Endothelial cell of umbilical vein (primary cell): ENCODE data around the gene TFF1.

ENCODE experiments used
- EZH2 ChIP-seq: IDR thresholded peaks from 2 replicates; pipeline ENCODE4 v1.6.1; 2012; ENCODE audit warnings: borderline replicate concordance, low read depth, mild to moderate bottlenecking, moderate library complexity, low read length, inconsistent platforms; ENCODE audit not compliant: severe bottlenecking
- FOS ChIP-seq: IDR thresholded peaks from 2 replicates; pipeline ENCODE4 v1.6.1; 2011; ENCODE audit warnings: mild to moderate bottlenecking, low read length, moderate library complexity, borderline replicate concordance; ENCODE audit not compliant: insufficient read depth
- GATA2 ChIP-seq: IDR thresholded peaks from 2 replicates; pipeline ENCODE4 v1.7.0; 2011; ENCODE audit warnings: low read depth, mild to moderate bottlenecking, moderate library complexity, mixed read lengths, low read length; ENCODE audit not compliant: insufficient read length, insufficient read depth
- POLR2A ChIP-seq: IDR thresholded peaks from 2 replicates; pipeline ENCODE4 v1.6.1; 2012; ENCODE audit warnings: low read depth, mild to moderate bottlenecking, control low read depth, low read length
- TF ChIP-seq, protein P1 (sequence below), 2 donors: IDR thresholded peaks; 1 replicate in 1 of 2; 2 replicates in 1 of 2; pipeline ENCODE4 v1.5.1; 2011; ENCODE audit warnings: low read length in 2 of 2, mild to moderate bottlenecking in 2 of 2, moderate library complexity in 2 of 2, control low read depth in 1 of 2, inconsistent platforms in 1 of 2, low read depth in 1 of 2; ENCODE audit not compliant: insufficient read depth in 1 of 2; ENCODE audit errors: extremely low read depth in 1 of 2
- TF ChIP-seq, protein P2 (sequence below): IDR thresholded peaks from 2 replicates; pipeline ENCODE4 v1.6.1; 2011; ENCODE audit not compliant: insufficient read depth, insufficient read length

DNA sequence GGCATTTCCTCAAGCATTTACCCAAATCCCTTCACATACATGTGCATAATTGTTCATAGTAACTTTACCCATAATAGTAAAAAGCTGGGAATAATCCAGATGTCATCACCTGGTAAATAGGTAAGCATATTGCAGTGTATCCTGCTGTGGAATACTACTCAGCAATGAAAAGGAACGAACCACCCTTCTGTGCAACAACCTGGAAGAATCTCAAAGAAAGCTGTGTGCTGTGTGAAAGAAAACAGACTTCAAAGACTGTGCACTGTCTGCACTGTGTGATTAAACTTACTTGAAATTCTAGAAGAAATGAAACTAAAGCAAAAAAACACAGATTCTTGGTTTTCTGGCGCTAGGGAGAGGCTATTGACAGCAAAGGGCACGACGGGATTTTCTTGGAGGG is 29.1 kb downstream of the TFF1 start:
- TF ChIP-seq EZH2 (no peak), GATA2 (no peak), POLR2A (no peak), FOS (no peak)
- TF ChIP-seq, protein P1, sequence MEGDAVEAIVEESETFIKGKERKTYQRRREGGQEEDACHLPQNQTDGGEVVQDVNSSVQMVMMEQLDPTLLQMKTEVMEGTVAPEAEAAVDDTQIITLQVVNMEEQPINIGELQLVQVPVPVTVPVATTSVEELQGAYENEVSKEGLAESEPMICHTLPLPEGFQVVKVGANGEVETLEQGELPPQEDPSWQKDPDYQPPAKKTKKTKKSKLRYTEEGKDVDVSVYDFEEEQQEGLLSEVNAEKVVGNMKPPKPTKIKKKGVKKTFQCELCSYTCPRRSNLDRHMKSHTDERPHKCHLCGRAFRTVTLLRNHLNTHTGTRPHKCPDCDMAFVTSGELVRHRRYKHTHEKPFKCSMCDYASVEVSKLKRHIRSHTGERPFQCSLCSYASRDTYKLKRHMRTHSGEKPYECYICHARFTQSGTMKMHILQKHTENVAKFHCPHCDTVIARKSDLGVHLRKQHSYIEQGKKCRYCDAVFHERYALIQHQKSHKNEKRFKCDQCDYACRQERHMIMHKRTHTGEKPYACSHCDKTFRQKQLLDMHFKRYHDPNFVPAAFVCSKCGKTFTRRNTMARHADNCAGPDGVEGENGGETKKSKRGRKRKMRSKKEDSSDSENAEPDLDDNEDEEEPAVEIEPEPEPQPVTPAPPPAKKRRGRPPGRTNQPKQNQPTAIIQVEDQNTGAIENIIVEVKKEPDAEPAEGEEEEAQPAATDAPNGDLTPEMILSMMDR (IDR thresholded peaks at IDR 0.05; ENCODE audit: extremely low read depth in 1 of 2, insufficient read depth in 1 of 2, low read depth in 1 of 2, low read length in 2 of 2), result no peak
- TF ChIP-seq, protein P2, sequence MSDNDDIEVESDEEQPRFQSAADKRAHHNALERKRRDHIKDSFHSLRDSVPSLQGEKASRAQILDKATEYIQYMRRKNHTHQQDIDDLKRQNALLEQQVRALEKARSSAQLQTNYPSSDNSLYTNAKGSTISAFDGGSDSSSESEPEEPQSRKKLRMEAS, result no peak
